GM12878 (cell line): Measurements from ENCODE around the gene PCDHB16. TPM values are rescaled to one million over a fixed set of nuclear protein-coding genes. Genes with fewer than 3 reads are reported as not detected.

ENCODE experiments used
- ATAC-seq: fragments of 200-7000 bp; cut with Tn5 transposase; 3 replicates; pipeline ENCODE4 v1.9.1; 2020; ENCODE audit warnings: mild to moderate bottlenecking, moderate library complexity
- BruUV-seq: library from RNA; stranded (reverse); fragments of 400-500 nt; replicated peaks from 2 replicates; lab custom pipeline; 2021; lab: Mats Ljungman, UMichigan
- CTCF ChIA-PET: fragments of 300-600 bp; sonication (Branson Sonifier 250); formaldehyde crosslinking; extraction: SDS; loops from one replicate; lab custom pipeline; 2021; ENCODE audit warnings: inconsistent platforms; lab: Yijun Ruan, JAX
- POLR2A ChIA-PET: fragments of 350-600 bp; formaldehyde crosslinking; extraction: SDS; loops from one replicate; lab custom pipeline; 2021; ENCODE audit warnings: inconsistent platforms; lab: Charles Lee
- RAD21 ChIA-PET: fragments of 300-600 bp; sonication (Branson Sonifier 250); formaldehyde crosslinking; loops from one replicate; lab custom pipeline; 2023; ENCODE audit warnings: antibody characterized with exemption; ENCODE audit not compliant: unreplicated experiment; lab: Charles Lee
- SMC1A ChIA-PET: fragments of 300-600 bp; sonication (Branson Sonifier 250); formaldehyde crosslinking; loops from one replicate; lab custom pipeline; 2023; ENCODE audit not compliant: unreplicated experiment, uncharacterized antibody; lab: Charles Lee
- DNase-seq: peaks from one replicate; pipeline ENCODE4 v3.0.0-alpha.2; 2011; ENCODE audit warnings: low read depth, low spot score
- FAIRE-seq: peaks from 3 replicates; lab custom pipeline; 2011; peaks lifted over from hg19 to GRCh38; lab: Jason Lieb, UNC
- H2AFZ ChIP-seq: 2 replicates; pipeline ENCODE4 v1.6.0; 2011; ENCODE audit warnings: low read depth, low read length, control low read depth; ENCODE audit not compliant: control insufficient read depth
- H3K27ac ChIP-seq: 2 replicates; pipeline ENCODE4 v1.5.1; 2011; ENCODE audit warnings: control low read depth; ENCODE audit not compliant: control insufficient read depth, insufficient read depth
- H3K27me3 ChIP-seq, 2 experiments: replicated peaks in 1 of 2; 2 replicates each; pipeline versions ENCODE4 v1.6.0 to v1.6.1; 2011; ENCODE audit warnings: low read length in 1 of 2; ENCODE audit not compliant: control insufficient read depth in 2 of 2, insufficient read depth in 2 of 2
- H3K36me3 ChIP-seq, 2 experiments: 2 replicates each; pipeline ENCODE4 v1.5.1; 2011; ENCODE audit warnings: low read length in 1 of 2; ENCODE audit not compliant: control insufficient read depth in 2 of 2, insufficient read depth in 2 of 2
- H3K4me1 ChIP-seq: 2 replicates; pipeline ENCODE4 v1.6.1; 2011; ENCODE audit warnings: mild to moderate bottlenecking, low read length, moderate library complexity, mixed read lengths; ENCODE audit not compliant: control insufficient read depth, insufficient read depth
- H3K4me2 ChIP-seq: 2 replicates; pipeline ENCODE4 v1.6.0; 2011; ENCODE audit warnings: control low read depth; ENCODE audit not compliant: control insufficient read depth, insufficient read depth
- H3K4me3 ChIP-seq: fragments of 200-600 bp; sonication (generic); 2 replicates; pipeline ENCODE4 v1.5.1; 2016
- H3K79me2 ChIP-seq: 2 replicates; pipeline ENCODE4 v1.6.0; 2011; ENCODE audit warnings: low read length; ENCODE audit not compliant: control insufficient read depth, insufficient read depth
- H3K9ac ChIP-seq: 2 replicates; pipeline ENCODE4 v1.8.0; 2011; ENCODE audit warnings: low read length, control low read depth, mixed read lengths; ENCODE audit not compliant: control insufficient read depth, insufficient read depth
- H3K9me3 ChIP-seq: replicated peaks from 3 replicates; pipeline ENCODE4 v1.5.1; 2011; ENCODE audit warnings: mild to moderate bottlenecking, low read length; ENCODE audit not compliant: control insufficient read depth, insufficient read depth
- H4K20me1 ChIP-seq: 2 replicates; pipeline ENCODE4 v1.6.0; 2011; ENCODE audit not compliant: control insufficient read depth, insufficient read depth
- BHLHE40 ChIP-seq, 2 experiments: fragments of 450-650 bp in 1 of 2; IDR thresholded peaks; 2 replicates each; pipeline ENCODE4 v1.6.1; 2011 to 2017; ENCODE audit warnings: low read depth in 2 of 2, borderline replicate concordance in 1 of 2, improper control_type of control experiment in 1 of 2, low read length in 1 of 2, mild to moderate bottlenecking in 1 of 2
- CBFB ChIP-seq: IDR thresholded peaks from 2 replicates; pipeline ENCODE4 v1.6.1; 2016; ENCODE audit warnings: antibody characterized with exemption, low read depth
- ESRRA ChIP-seq: IDR thresholded peaks from 2 replicates; pipeline ENCODE4 v1.6.1; 2012; ENCODE audit warnings: mild to moderate bottlenecking, low read length, improper control_type of control experiment
- FOXK2 ChIP-seq: fragments of 450-650 bp; IDR thresholded peaks from 2 replicates; pipeline ENCODE4 v1.6.1; 2017; ENCODE audit warnings: mild to moderate bottlenecking, moderate library complexity
- HDAC2 ChIP-seq: fragments of 200-600 bp; sonication (generic); IDR thresholded peaks from 2 replicates; pipeline ENCODE4 v1.6.1; 2017
- MXI1 ChIP-seq: fragments of 150-350 bp; IDR thresholded peaks from 2 replicates; pipeline ENCODE4 v1.6.1; 2011; ENCODE audit warnings: low read depth, mild to moderate bottlenecking, inconsistent platforms, low read length, improper control_type of control experiment
- PAX5 ChIP-seq: IDR thresholded peaks from 2 replicates; pipeline ENCODE4 v1.6.1; 2011; ENCODE audit warnings: low read depth, low read length, borderline replicate concordance
- PML ChIP-seq: IDR thresholded peaks from 2 replicates; pipeline ENCODE4 v1.6.1; 2012; ENCODE audit warnings: low read length, inconsistent platforms
- RB1 ChIP-seq: fragments of 450-650 bp; formaldehyde crosslinking; IDR thresholded peaks from 2 replicates; pipeline ENCODE4 v1.6.1; 2017; ENCODE audit warnings: mild to moderate bottlenecking, borderline replicate concordance
- RCOR1 ChIP-seq: conservative IDR thresholded peaks from 2 replicates; pipeline ENCODE4 v1.6.1; 2012; ENCODE audit warnings: low read depth, low read length, improper control_type of control experiment
- SMC3 ChIP-seq: IDR thresholded peaks from 2 replicates; pipeline ENCODE4 v1.6.1; 2011; ENCODE audit warnings: low read length, improper control_type of control experiment, borderline replicate concordance
- ZSCAN29 ChIP-seq: fragments of 450-650 bp; IDR thresholded peaks from 2 replicates; pipeline ENCODE4 v1.6.1; 2017; ENCODE audit warnings: mild to moderate bottlenecking, moderate library complexity
- WGBS: methylation state at CpG from one replicate; pipeline ENCODE4 v1.1.6; 2016; ENCODE audit warnings: low lambda C conversion rate; ENCODE audit not compliant: insufficient replicate concordance, insufficient coverage; ENCODE audit errors: missing lambda C conversion rate; 5-methylcytosine and 5-hydroxymethylcytosine counted together
- in situ Hi-C: fragments of 300-500 bp; cut with MboI; formaldehyde crosslinking; loops from 9 replicates; pipeline ENCODE4 v1.14.3; 2018; ENCODE audit warnings: mixed read lengths
- intact Hi-C: fragments of 100-400 bp; cut with micrococcal nuclease; formaldehyde crosslinking; loops from one replicate; pipeline ENCODE4 v1.14.2; 2022; ENCODE audit not compliant: unreplicated experiment
- polyA plus RNA-seq, 11 experiments: library from polyadenylated mRNA; depleted of rRNA in 4 of 11; unstranded in 6 of 11; stranded (reverse) in 5 of 11; fragments of >200 nt; fragmentation: Nextera tagmentation in 4 of 11; fragmentation: Illumina TruSeq in 1 of 11; extraction: Ambion mirVana in 4 of 11; extraction: Trizol in 1 of 11; gene quantifications; 1 replicate in 1 of 11; 2 replicates in 10 of 11; pipeline versions ENCODE4 v1.2.1 to v1.2.3, GENCODE V29; 2011 to 2016; ENCODE audit warnings: inconsistent platforms in 2 of 11, missing spikeins in 2 of 11, low read depth in 1 of 11
- total RNA-seq, 4 experiments: library from RNA; depleted of rRNA in 3 of 4; stranded (reverse); fragments of >200 nt in 3 of 4; fragmentation: Illumina TruSeq in 1 of 4; extraction: Trizol in 1 of 4; gene quantifications; 2 replicates each; pipeline versions ENCODE4 v1.2.1 to v1.2.3, GENCODE V29; 2013 to 2021
- TF ChIP-seq, protein P1 (sequence below): IDR thresholded peaks from 2 replicates; pipeline ENCODE4 v1.6.1; 2011; ENCODE audit warnings: borderline replicate concordance, low read depth, mild to moderate bottlenecking, moderate library complexity, mixed read lengths, low read length; ENCODE audit not compliant: insufficient read depth; ENCODE audit errors: extremely low read length
- TF ChIP-seq, protein P2 (sequence below): fragments of 450-650 bp; IDR thresholded peaks from 2 replicates; pipeline ENCODE4 v1.6.1; 2016; ENCODE audit warnings: mild to moderate bottlenecking
- TF ChIP-seq, protein P3 (sequence below): fragments of 450-650 bp; IDR thresholded peaks from 2 replicates; pipeline ENCODE4 v1.6.1; 2016; ENCODE audit warnings: mild to moderate bottlenecking
- TF ChIP-seq, protein P4 (sequence below): fragments of 450-650 bp; IDR thresholded peaks from 2 replicates; pipeline ENCODE4 v1.6.1; 2018; ENCODE audit warnings: borderline replicate concordance, mild to moderate bottlenecking; ENCODE audit not compliant: partially characterized antibody
- TF ChIP-seq, protein P5 (sequence below): IDR thresholded peaks from 2 replicates; pipeline ENCODE4 v1.6.1; 2011; ENCODE audit warnings: low read depth, mild to moderate bottlenecking, low read length, moderate library complexity, borderline replicate concordance; ENCODE audit errors: extremely low read depth

PCDHB16 gene
- total and polyA plus RNA-seq, 10 of the 15 experiments (the other 5 are each of a cell fraction or from before 2014, with no cell fraction given), result 0.01 TPM; not detected in 9

DNA sequence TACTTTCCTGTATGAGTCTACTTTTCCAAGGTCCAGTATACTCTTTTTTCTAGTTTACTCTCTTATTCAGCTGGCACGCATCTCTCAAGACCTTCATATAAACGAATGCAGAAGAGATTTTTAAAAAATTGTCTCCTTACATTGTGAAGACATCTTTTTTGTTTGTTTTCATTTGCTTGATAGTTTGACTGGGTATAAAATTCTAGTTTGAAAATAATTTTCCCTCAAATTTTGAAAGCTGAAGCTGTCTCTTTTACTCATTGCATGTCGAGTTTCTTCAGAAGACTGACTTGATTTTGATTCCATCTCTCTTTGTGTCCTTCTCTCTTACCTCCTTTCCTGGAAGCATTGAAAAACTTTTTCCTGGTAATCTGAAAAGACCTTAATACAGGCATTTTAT is 14.2 kb downstream of the PCDHB16 start:
- BruUV-seq, result no TSS peak
- Histone ChIP-seq H3K9me3 (no peaks in the 10 kb centered on the region; the same call in 2 of the 3 replicates), H4K20me1 (no peaks in the 10 kb centered on the region), H3K4me2 (no peak overlapping the region), H3K4me1 (no peaks in the 10 kb centered on the region), H3K27ac (no peak overlapping the region), H3K27me3 (no peaks in the 10 kb centered on the region), H2AFZ (no peak overlapping the region), H3K79me2 (no peaks in the 10 kb centered on the region), H3K4me3 (no peak overlapping the region), H3K36me3 (no peaks in the 10 kb centered on the region), H3K9ac (no peak overlapping the region)
- ChIA-PET SMC1A (no interaction called here), CTCF (no interaction called here), POLR2A (no interaction called here), RAD21 (no interaction called here)
- intact Hi-C loops (no loop called here), in situ Hi-C loops (no loop called here)
- ATAC-seq (no peak), DNase-seq (no peak), FAIRE-seq (no peak)
- 0% methylated on average over 3 of the region's 3 CpGs for WGBS
- TF ChIP-seq, protein P1, sequence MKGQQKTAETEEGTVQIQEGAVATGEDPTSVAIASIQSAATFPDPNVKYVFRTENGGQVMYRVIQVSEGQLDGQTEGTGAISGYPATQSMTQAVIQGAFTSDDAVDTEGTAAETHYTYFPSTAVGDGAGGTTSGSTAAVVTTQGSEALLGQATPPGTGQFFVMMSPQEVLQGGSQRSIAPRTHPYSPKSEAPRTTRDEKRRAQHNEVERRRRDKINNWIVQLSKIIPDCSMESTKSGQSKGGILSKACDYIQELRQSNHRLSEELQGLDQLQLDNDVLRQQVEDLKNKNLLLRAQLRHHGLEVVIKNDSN, result no peak
- TF ChIP-seq RB1 (no peak), ESRRA (no peak), RCOR1 (no peak), BHLHE40 (IDR thresholded peaks at IDR 0.05; ENCODE audit: borderline replicate concordance in 1 of 2, low read depth in 2 of 2, low read length in 1 of 2) (no peak), CBFB (no peak), PAX5 (no peak), MXI1 (no peak), ZSCAN29 (no peak), HDAC2 (no peak), PML (no peak), FOXK2 (no peak), SMC3 (no peak)
- TF ChIP-seq, protein P2, sequence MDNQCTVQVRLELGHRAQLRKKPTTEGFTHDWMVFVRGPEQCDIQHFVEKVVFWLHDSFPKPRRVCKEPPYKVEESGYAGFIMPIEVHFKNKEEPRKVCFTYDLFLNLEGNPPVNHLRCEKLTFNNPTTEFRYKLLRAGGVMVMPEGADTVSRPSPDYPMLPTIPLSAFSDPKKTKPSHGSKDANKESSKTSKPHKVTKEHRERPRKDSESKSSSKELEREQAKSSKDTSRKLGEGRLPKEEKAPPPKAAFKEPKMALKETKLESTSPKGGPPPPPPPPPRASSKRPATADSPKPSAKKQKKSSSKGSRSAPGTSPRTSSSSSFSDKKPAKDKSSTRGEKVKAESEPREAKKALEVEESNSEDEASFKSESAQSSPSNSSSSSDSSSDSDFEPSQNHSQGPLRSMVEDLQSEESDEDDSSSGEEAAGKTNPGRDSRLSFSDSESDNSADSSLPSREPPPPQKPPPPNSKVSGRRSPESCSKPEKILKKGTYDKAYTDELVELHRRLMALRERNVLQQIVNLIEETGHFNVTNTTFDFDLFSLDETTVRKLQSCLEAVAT, result no peak
- TF ChIP-seq, protein P3, sequence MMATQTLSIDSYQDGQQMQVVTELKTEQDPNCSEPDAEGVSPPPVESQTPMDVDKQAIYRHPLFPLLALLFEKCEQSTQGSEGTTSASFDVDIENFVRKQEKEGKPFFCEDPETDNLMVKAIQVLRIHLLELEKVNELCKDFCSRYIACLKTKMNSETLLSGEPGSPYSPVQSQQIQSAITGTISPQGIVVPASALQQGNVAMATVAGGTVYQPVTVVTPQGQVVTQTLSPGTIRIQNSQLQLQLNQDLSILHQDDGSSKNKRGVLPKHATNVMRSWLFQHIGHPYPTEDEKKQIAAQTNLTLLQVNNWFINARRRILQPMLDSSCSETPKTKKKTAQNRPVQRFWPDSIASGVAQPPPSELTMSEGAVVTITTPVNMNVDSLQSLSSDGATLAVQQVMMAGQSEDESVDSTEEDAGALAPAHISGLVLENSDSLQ, result no peak
- TF ChIP-seq, protein P4, sequence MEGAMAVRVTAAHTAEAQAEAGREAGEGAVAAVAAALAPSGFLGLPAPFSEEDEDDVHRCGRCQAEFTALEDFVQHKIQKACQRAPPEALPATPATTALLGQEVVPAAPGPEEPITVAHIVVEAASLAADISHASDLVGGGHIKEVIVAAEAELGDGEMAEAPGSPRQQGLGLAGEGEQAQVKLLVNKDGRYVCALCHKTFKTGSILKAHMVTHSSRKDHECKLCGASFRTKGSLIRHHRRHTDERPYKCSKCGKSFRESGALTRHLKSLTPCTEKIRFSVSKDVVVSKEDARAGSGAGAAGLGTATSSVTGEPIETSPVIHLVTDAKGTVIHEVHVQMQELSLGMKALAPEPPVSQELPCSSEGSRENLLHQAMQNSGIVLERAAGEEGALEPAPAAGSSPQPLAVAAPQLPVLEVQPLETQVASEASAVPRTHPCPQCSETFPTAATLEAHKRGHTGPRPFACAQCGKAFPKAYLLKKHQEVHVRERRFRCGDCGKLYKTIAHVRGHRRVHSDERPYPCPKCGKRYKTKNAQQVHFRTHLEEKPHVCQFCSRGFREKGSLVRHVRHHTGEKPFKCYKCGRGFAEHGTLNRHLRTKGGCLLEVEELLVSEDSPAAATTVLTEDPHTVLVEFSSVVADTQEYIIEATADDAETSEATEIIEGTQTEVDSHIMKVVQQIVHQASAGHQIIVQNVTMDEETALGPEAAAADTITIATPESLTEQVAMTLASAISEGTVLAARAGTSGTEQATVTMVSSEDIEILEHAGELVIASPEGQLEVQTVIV, result no peak
- TF ChIP-seq, protein P5, sequence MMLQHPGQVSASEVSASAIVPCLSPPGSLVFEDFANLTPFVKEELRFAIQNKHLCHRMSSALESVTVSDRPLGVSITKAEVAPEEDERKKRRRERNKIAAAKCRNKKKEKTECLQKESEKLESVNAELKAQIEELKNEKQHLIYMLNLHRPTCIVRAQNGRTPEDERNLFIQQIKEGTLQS, result no peak
